ENCODE data around the gene SELENOH. TPM values are rescaled to one million over a fixed set of nuclear protein-coding genes. Genes with fewer than 3 reads are reported as not detected.
A peak's percentile ranks its signal among the peaks of the same experiment; 100 is the strongest.

SELENOH gene
- total RNA-seq, 2 experiments from 2014 or later = 48.0 to 48.5 TPM

- Mint-ChIP-seq H3K4me3 (no peak overlapping the region), H3K27ac (peak overlapping the region; percentile 57), H3K27me3 (no peaks in the 10 kb centered on the region), H3K9me3 (no peaks in the 10 kb centered on the region), H3K4me1 (ENCODE audit: low read depth) (peaks cover 12% of the 10 kb centered on the region), H3K36me3 (ENCODE audit: low read depth) (peaks cover 24% of the 10 kb centered on the region)
- no peak overlapping the region for H3K4me3 ChIP-seq (ENCODE audit: low read length)
- H3K36me3 ChIP-seq (ENCODE audit: insufficient read depth, low read length) = peaks cover 6% of the 10 kb centered on the region
- POLR2A ChIA-PET = interaction anchor here (1.4 kb wide), 1 partner anchor 10 kb away, joined by 8 read pairs; the partner anchor contains the start of gene SELENOH
- TF ChIP-seq CTCF (IDR thresholded peaks at IDR 0.05) = no peak
- no peak overlapping the region for H3K27ac ChIP-seq (ENCODE audit: low read depth in 1 of 2, low read length in 2 of 2)
- intact Hi-C loops (cut with DNase I, micrococcal nuclease) = loop anchor here (1.0 to 2.0 kb wide), 2 partner anchors 49 to 50 kb away; no protein-coding TSS in a partner anchor
- no peaks in the 10 kb centered on the region for H3K27me3 ChIP-seq (ENCODE audit: control insufficient read depth in 1 of 2, insufficient read depth in 2 of 2, low read length in 2 of 2)
- no peak for DNase-seq
- CTCF ChIA-PET = interaction anchor here (1.1 to 2.9 kb wide), 2 partner anchors 37 to 49 kb away, joined by 3 to 21 read pairs; no protein-coding TSS in a partner anchor
- no peak for ATAC-seq (ENCODE audit: poor library complexity)
- H3K4me1 ChIP-seq (ENCODE audit: insufficient read depth, low read length) = peaks cover 3% of the 10 kb centered on the region
- peaks cover 0 to 6% of the 10 kb centered on the region in 2 experiments for H3K9me3 ChIP-seq (ENCODE audit: control insufficient read depth in 1 of 2, insufficient read depth in 1 of 2, low read length in 2 of 2)
These were observed 9.9 kb downstream of the SELENOH start for GRCh38 chr11:57751176-57751575.

- no peak within 1 kb of the TSS for H3K4me3 ChIP-seq (ENCODE audit: low read length)
- H3K27me3 ChIP-seq (ENCODE audit: control insufficient read depth in 1 of 2, insufficient read depth in 2 of 2, low read length in 2 of 2) = no peaks in the 10 kb centered on the region
- POLR2A ChIA-PET = interaction anchor here (0.7 to 1.4 kb wide), 2 partner anchors 10 to 49 kb away, joined by 3 to 8 read pairs; partner anchors contain the start of gene SELENOH
- Mint-ChIP-seq H3K9me3 (no peaks in the 10 kb centered on the region), H3K27me3 (no peaks in the 10 kb centered on the region), H3K36me3 (ENCODE audit: low read depth) (peaks cover 19% of the 10 kb centered on the region), H3K27ac (peak within 1 kb of the TSS; percentile 57), H3K4me3 (no peak within 1 kb of the TSS), H3K4me1 (ENCODE audit: low read depth) (peaks cover 12% of the 10 kb centered on the region)
- H3K36me3 ChIP-seq (ENCODE audit: insufficient read depth, low read length) = peaks cover 5% of the 10 kb centered on the region
- peak; percentile 22 for TF ChIP-seq CTCF (IDR thresholded peaks at IDR 0.05)
- intact Hi-C loops (cut with DNase I, micrococcal nuclease) = loop anchor here (1.0 to 2.0 kb wide), 2 partner anchors 49 kb away; no protein-coding TSS in a partner anchor
- H3K9me3 ChIP-seq (ENCODE audit: control insufficient read depth in 1 of 2, insufficient read depth in 1 of 2, low read length in 2 of 2) = peaks cover 0 to 6% of the 10 kb centered on the region in 2 experiments
- CTCF ChIA-PET = interaction anchor here (0.5 to 2.9 kb wide), 3 partner anchors 38 to 180 kb away, joined by 3 to 21 read pairs (median 3); no protein-coding TSS in a partner anchor
- ATAC-seq (ENCODE audit: poor library complexity) (peak; percentile 57), DNase-seq (peak in 3 of 14 experiments; percentile 18 to 37 (median 26))
- peaks cover 3% of the 10 kb centered on the region for H3K4me1 ChIP-seq (ENCODE audit: insufficient read depth, low read length)
- H3K27ac ChIP-seq (ENCODE audit: low read depth in 1 of 2, low read length in 2 of 2) = no peak within 1 kb of the TSS
These were observed 10.5 kb downstream of the SELENOH start, which contains the start of gene BTBD18 for GRCh38 chr11:57751676-57752253. Gene BTBD18, minus strand, starts transcription at chr11:57751819. Its CDS starts 631 bp downstream, at chr11:57751188.

- no peak overlapping the region for H3K4me3 ChIP-seq (ENCODE audit: low read length)
- Mint-ChIP-seq H3K36me3 (ENCODE audit: low read depth) (peaks cover 12% of the 10 kb centered on the region), H3K4me1 (ENCODE audit: low read depth) (peaks cover 6% of the 10 kb centered on the region), H3K9me3 (no peaks in the 10 kb centered on the region), H3K27me3 (no peaks in the 10 kb centered on the region), H3K4me3 (no peak overlapping the region), H3K27ac (no peak overlapping the region)
- DNase-seq (no peak), ATAC-seq (ENCODE audit: poor library complexity) (no peak)
- H3K4me1 ChIP-seq (ENCODE audit: insufficient read depth, low read length) = peaks cover 3% of the 10 kb centered on the region
- peaks cover 0 to 6% of the 10 kb centered on the region in 2 experiments for H3K9me3 ChIP-seq (ENCODE audit: control insufficient read depth in 1 of 2, insufficient read depth in 1 of 2, low read length in 2 of 2)
- POLR2A ChIA-PET = no interaction called here
- H3K27me3 ChIP-seq (ENCODE audit: control insufficient read depth in 1 of 2, insufficient read depth in 2 of 2, low read length in 2 of 2) = no peaks in the 10 kb centered on the region
- H3K36me3 ChIP-seq (ENCODE audit: insufficient read depth, low read length) = no peaks in the 10 kb centered on the region
- no peak overlapping the region for H3K27ac ChIP-seq (ENCODE audit: low read depth in 1 of 2, low read length in 2 of 2)
- TF ChIP-seq CTCF (IDR thresholded peaks at IDR 0.05) = no peak
- intact Hi-C loops (cut with DNase I, micrococcal nuclease) = no loop called here
- CTCF ChIA-PET = interaction anchor here (2.9 kb wide), 1 partner anchor 47 kb away, joined by 21 read pairs; no protein-coding TSS in a partner anchor
These were observed 11.7 kb downstream of the SELENOH start for GRCh38 chr11:57752954-57753353.

Measured in CD4-positive, alpha-beta T cell (primary cell).